GM18507 (cell line): ENCODE data around the gene SPAG4.

Experiments used
- DNase-seq: peaks from one replicate; pipeline ENCODE4 v3.0.0; 2011; ENCODE audit warnings: low read depth; ENCODE audit not compliant: insufficient read length; ENCODE audit errors: extremely low spot score
- FAIRE-seq: peaks from 2 replicates; lab custom pipeline; 2011; peaks lifted over from hg19 to GRCh38; lab: Jason Lieb, UNC

The SPAG4 gene

GRCh38 chr20:35619196-35620095, 3.8 kb downstream of the SPAG4 start:
- FAIRE-seq, result peak; percentile 89

GRCh38 chr20:35620818-35621559, 5.4 kb downstream of the SPAG4 start:
- no peak for DNase-seq
- FAIRE-seq, result no peak

More at GRCh38 chr20:35619196-35620095, 3.8 kb downstream of the SPAG4 start:
- peak; percentile 45 for DNase-seq

- DNase-seq, result no peak
- no peak for FAIRE-seq
Measured at GRCh38 chr20:35621560-35621946, 5.9 kb downstream of the SPAG4 start.

- FAIRE-seq, result no peak
- DNase-seq, result no peak
Measured at GRCh38 chr20:35625584-35626385, 10.2 kb downstream of the SPAG4 start.

- FAIRE-seq (no peak), DNase-seq (no peak)
Measured at GRCh38 chr20:35626386-35627001, 10.9 kb downstream of the SPAG4 start.

DNA sequence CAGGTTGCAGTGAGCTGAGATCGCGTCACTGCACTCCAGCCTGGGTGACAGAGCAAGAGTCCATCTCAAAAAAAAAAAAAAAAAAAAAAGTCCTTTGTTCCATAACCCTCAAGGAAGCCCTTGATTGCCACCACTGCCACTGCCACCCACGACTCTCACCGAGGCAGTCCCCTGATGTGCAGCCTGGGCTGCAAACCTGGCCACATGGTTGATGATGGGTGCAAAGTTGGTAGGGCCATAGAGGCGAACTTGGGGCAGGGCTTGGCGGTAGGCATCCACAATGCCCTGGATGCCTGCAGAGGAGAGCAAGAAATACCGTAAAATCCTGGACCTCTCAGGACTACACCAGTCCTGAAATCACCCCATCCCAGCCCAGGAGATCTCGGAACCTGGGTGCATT, 11.5 kb downstream of the SPAG4 start:
- no peak for FAIRE-seq
- DNase-seq, result no peak

- DNase-seq, result no peak
Measured at GRCh38 chr20:35629427-35630145, 14.0 kb downstream of the SPAG4 start.

DNA sequence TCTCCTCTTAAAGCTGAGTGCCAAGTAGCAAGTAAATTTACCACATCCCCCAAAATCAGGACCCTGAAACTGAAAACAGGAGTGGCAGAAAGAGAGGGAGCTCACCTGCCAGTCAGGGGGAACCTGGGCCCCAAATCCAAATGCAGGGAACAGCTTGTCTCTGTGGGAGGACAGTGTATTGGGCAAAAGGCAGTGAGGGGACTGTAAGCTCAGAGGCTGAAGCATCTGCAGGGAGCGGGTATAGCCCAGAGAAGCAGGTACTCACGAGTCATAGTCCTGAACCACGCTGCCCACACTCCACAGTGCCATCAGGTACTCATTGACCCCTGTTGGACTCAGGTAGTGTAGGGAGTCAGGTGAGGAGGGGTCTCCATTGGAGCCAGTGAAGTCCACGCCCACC, 15.0 kb downstream of the SPAG4 start:
- DNase-seq (no peak), FAIRE-seq (no peak)

More at GRCh38 chr20:35629427-35630145, 14.0 kb downstream of the SPAG4 start:
- FAIRE-seq, result no peak

DNA sequence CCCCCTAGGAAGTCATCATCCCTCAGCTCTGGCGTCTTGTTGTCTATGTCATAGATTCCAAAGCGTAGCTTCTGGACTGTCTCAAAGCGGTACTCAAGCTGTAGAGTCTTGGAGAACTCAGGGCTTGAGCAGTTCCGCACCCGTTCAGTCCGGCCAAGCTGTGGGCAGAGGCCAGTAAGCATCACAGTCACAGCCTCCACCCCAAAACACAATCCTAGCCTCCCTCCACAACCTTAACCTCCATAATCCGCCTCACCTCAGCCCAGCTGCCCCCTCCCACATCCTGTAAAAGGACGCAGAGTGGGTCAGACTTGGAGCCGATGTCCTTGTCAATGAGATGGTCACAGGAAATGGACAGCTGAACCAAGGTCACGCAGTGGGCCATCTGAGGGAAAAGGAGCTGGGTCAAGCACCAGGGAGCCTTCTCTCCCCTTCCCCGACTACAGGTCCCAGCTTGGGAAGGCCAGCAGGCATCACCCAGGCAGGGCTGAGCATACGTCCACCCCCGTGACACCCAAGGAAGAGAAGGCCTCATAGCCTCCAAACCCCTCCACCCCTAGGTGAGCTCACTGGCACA, 17.0 kb downstream of the SPAG4 start:
- DNase-seq (no peak), FAIRE-seq (no peak)

DNA sequence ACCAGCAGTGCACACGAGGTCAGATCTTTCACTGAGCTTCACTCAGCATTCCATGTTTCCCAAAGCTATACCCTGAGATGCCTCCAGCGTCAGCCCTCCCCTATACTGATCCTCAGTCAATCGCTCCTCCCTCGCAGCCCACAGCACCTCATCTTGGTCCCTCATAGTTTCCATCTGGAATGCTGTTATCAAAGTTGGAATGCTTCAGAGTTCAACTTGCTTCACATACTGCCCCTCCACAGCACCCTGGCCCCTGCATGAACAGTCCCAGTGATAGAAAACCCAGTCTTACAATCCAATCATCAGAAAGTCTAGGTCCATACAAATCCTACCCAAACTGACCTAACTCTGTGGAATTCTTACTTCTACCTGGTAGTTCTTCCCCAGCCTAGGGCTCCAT, 20.0 kb downstream of the SPAG4 start:
- FAIRE-seq, result no peak

GRCh38 chr20:35636095-35636494, 20.5 kb downstream of the SPAG4 start:
- FAIRE-seq (no peak), DNase-seq (no peak)

More for the DNA sequence above, 20.0 kb downstream of the SPAG4 start:
- DNase-seq, result no peak

- DNase-seq (no peak), FAIRE-seq (no peak)
Measured at GRCh38 chr20:35637276-35637675, 21.6 kb downstream of the SPAG4 start.

- DNase-seq (no peak), FAIRE-seq (no peak)
Measured at GRCh38 chr20:35638751-35639150, 23.1 kb downstream of the SPAG4 start.

DNA sequence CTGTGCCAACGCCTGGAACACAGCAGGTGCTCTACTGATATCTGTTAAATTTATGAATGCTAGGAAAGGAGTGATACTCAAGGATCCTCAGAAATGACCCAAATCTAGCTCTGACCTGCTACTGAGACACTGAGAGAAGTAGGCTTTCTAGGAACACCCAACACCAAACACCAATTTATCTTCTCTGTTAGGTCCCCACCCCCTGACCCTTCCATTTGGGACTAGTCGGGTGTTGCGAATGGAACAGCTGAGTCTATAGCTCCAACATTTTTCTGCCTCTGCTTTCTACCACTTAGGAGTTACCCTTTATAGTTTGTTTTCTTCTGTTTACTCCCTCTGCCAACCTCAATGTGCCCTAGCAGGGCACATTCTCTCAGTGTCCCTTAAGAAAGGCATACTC, 25.1 kb downstream of the SPAG4 start:
- FAIRE-seq (no peak), DNase-seq (no peak)

GRCh38 chr20:35641743-35642142, 26.1 kb downstream of the SPAG4 start:
- FAIRE-seq, result no peak
- DNase-seq, result no peak

DNA sequence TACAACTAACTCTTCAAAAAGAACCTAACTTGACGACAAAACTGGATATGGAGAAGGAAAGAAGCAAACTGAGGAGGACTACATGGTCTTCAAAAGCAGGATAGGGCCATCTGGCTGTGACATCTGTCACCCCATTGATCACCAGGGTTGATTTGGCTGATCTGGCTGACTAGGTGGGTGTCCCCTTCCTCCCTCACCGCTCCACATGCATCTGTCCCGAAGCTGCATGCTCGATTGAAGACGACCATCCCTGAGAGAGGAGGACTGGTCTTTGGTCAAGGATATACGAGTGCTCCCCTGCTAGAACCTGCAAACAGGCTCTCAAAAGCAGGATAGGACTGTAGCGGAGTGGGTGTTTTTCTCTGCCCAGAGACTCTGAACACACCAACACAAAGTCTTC, 27.4 kb downstream of the SPAG4 start:
- no peak for FAIRE-seq
- DNase-seq, result no peak

GRCh38 chr20:35644806-35645205, 29.2 kb downstream of the SPAG4 start:
- no peak for DNase-seq
- FAIRE-seq, result no peak

DNA sequence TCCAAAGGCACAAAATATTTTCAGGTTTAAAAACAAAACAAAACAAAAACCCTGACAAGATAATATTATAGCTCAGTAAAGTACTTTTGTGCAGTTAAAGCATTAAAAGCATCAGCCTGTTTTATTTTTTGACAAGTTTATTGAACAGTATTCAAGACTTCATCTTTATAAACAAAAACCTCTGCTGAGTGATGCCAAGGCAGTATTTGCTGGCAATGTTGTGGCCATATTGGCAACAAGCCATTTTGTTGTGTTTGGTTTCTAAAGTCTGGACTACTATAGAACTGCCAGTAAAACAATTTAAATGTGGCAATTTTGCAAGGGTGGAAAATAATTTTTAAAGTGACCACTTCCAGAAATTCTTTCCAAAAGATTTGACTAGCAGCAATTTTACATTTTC, 33.2 kb downstream of the SPAG4 start:
- no peak for FAIRE-seq
- no peak for DNase-seq

DNA sequence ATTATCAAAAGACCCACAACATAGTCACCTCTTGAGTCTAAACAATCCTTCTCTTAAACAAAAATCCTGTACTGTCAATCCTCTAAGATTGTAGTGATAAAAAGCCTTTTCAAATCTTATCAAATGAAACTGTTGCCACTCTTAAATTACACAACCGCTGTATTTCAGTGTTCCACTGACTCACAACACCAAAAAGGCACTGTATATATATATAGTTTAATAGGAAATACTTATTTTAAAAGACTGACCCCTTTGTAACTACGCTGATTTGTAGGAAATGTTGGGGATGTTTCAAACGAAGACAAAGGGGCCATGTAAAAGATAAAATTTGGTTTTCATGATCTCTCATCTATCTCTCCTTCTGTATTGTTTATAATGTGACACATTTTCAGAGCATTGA, 35.0 kb downstream of the SPAG4 start:
- DNase-seq (no peak), FAIRE-seq (no peak)
